ENCODE results near the gene UBE4B. TPM values are rescaled to one million over a fixed set of nuclear protein-coding genes. Genes with fewer than 3 reads are reported as not detected.
"Not testable (repeated sequence)": the region's sequence is repeated elsewhere in the genome, so short reads cannot be mapped to it uniquely, and the experiment has no call there.

UBE4B gene
- total RNA-seq, 1 experiment from 2014 or later: 31.2 TPM

DNA sequence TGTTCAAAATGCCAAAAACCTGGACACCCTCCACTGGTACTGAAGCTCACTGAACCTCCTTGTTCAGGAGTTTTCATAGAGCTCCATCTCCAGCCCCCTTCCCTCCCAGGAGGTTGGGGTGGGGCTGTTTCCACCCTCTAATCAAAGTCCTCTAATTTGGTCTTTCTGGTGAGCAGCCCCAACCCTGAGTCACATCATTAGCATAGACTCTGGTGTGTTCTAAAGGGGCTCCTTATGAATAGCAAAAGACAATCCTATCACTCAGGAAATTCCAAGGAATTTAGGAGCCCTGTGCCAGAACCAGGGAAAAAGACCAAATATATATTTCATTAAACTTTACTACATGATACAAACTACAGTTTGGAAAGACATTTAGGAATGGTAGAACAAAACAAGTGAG, 13.2 kb upstream of the UBE4B start:
- no peak for DNase-seq (ENCODE audit: unreplicated experiment)
- no peak for TF ChIP-seq CTCF (IDR thresholded peaks at IDR 0.05; ENCODE audit: unreplicated experiment)
- Mint-ChIP-seq H3K27me3 (ENCODE audit: insufficient read depth, unreplicated experiment) (no peaks in the 10 kb centered on the region), H3K36me3 (ENCODE audit: insufficient read depth, unreplicated experiment) (no peaks in the 10 kb centered on the region), H3K27ac (ENCODE audit: low read depth, unreplicated experiment) (no peak overlapping the region), H3K4me3 (ENCODE audit: unreplicated experiment) (no peak overlapping the region), H3K4me1 (ENCODE audit: insufficient read depth, unreplicated experiment) (no peaks in the 10 kb centered on the region), H3K9me3 (ENCODE audit: unreplicated experiment) (no peaks in the 10 kb centered on the region)
- intact Hi-C loops (cut with micrococcal nuclease): no loop called here
- BruUV-seq (replicated peaks): no TSS peak
- ChIA-PET CTCF (interaction anchor here (0.8 kb wide), 1 partner anchor 393 kb away, joined by 3 read pairs; no protein-coding TSS in a partner anchor), POLR2A (no interaction called here)

DNA sequence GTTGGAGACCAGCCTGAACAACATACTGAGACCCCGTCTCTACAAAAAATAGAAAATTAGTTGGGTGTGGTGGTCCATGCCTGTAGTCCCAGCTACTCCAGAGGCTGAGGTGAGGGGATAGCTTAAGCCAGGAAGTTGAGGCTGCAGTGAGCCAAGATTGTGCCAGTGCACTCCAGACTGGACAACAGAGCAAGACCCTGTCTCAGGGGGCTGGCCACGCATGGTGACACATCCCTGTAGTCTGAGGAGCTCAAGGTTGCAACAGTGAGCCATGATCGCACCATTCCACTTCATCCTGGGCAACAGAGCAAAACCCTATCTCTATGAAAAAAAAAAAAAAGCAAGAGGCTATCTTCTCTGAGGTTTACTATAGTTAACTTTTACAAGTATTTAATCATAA, 12.7 kb upstream of the UBE4B start:
- Mint-ChIP-seq H3K36me3 (ENCODE audit: insufficient read depth, unreplicated experiment) (no peaks in the 10 kb centered on the region), H3K27ac (ENCODE audit: low read depth, unreplicated experiment) (no peak overlapping the region), H3K27me3 (ENCODE audit: insufficient read depth, unreplicated experiment) (no peaks in the 10 kb centered on the region), H3K4me1 (ENCODE audit: insufficient read depth, unreplicated experiment) (no peaks in the 10 kb centered on the region), H3K9me3 (ENCODE audit: unreplicated experiment) (no peaks in the 10 kb centered on the region), H3K4me3 (ENCODE audit: unreplicated experiment) (no peak overlapping the region)
- POLR2A ChIA-PET: no interaction called here
- intact Hi-C loops (cut with micrococcal nuclease): no loop called here
- DNase-seq (ENCODE audit: unreplicated experiment): no peak
- no peak for TF ChIP-seq CTCF (IDR thresholded peaks at IDR 0.05; ENCODE audit: unreplicated experiment)
- BruUV-seq (replicated peaks): no TSS peak
- CTCF ChIA-PET: interaction anchor here (0.8 kb wide), 1 partner anchor 394 kb away, joined by 3 read pairs; no protein-coding TSS in a partner anchor

DNA sequence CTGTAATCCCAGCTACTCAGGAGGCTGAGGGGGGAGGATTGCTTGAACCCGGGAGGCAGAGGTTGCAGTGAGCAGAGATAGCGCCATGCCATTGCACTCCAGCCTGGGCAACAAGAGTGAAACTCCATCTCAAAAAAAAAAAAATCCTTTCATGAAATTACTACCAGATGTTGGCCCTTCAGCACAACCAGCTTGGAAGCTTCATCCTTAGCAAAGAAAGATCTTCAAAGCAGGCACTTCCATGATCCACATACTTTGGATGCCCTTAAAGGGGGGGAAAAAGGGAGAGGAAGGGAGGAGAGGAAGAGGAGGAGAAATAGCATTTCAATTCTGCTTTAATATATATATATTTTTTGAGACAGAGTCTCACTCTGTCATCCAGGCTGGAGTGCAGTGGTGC, 12.1 kb upstream of the UBE4B start:
- H3K27ac Mint-ChIP-seq (ENCODE audit: low read depth, unreplicated experiment); CTCF ChIA-PET; intact Hi-C loops (cut with micrococcal nuclease); DNase-seq (ENCODE audit: unreplicated experiment); POLR2A ChIA-PET; H3K4me3 Mint-ChIP-seq (ENCODE audit: unreplicated experiment); H3K9me3 Mint-ChIP-seq (ENCODE audit: unreplicated experiment); H3K36me3 Mint-ChIP-seq (ENCODE audit: insufficient read depth, unreplicated experiment); BruUV-seq (replicated peaks); H3K4me1 Mint-ChIP-seq (ENCODE audit: insufficient read depth, unreplicated experiment); H3K27me3 Mint-ChIP-seq (ENCODE audit: insufficient read depth, unreplicated experiment): not testable (repeated sequence)

DNA sequence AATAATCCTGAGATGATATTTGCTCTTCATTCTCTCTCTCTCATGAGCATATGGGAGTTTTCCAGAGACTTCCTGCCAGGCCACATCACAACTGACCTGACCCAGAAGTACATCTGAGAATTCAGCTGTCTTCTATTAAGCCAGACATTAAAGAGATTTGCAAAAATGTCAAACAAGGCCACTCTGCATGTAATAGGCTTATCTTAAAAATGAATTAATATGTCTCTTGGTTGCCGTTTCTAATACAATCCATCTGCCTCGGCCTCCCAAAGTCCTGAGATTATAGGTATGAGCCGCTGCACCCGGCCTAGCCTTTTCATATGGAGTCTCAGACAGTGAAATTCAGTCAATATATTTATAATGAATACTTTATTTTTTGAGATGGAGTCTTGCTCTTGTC, 10.8 kb upstream of the UBE4B start:
- ChIA-PET CTCF (interaction anchor here (0.7 to 1.0 kb wide), 3 partner anchors 61 to 131 kb away, joined by 3 to 4 read pairs (median 4); no protein-coding TSS in a partner anchor), POLR2A (interaction anchor here (0.7 kb wide), 1 partner anchor 11 kb away, joined by 3 read pairs; no protein-coding TSS in a partner anchor)
- H3K9me3 Mint-ChIP-seq (ENCODE audit: unreplicated experiment); H3K27me3 Mint-ChIP-seq (ENCODE audit: insufficient read depth, unreplicated experiment); H3K36me3 Mint-ChIP-seq (ENCODE audit: insufficient read depth, unreplicated experiment); H3K27ac Mint-ChIP-seq (ENCODE audit: low read depth, unreplicated experiment); DNase-seq (ENCODE audit: unreplicated experiment); BruUV-seq (replicated peaks); intact Hi-C loops (cut with micrococcal nuclease); H3K4me1 Mint-ChIP-seq (ENCODE audit: insufficient read depth, unreplicated experiment); H3K4me3 Mint-ChIP-seq (ENCODE audit: unreplicated experiment): not testable (repeated sequence)

GRCh38 chr1:10022656-10023055, 10.1 kb upstream of the UBE4B start:
- POLR2A ChIA-PET: no interaction called here
- Mint-ChIP-seq H3K4me1 (ENCODE audit: insufficient read depth, unreplicated experiment) (no peaks in the 10 kb centered on the region), H3K4me3 (ENCODE audit: unreplicated experiment) (no peak overlapping the region), H3K27me3 (ENCODE audit: insufficient read depth, unreplicated experiment) (no peaks in the 10 kb centered on the region), H3K27ac (ENCODE audit: low read depth, unreplicated experiment) (no peak overlapping the region), H3K9me3 (ENCODE audit: unreplicated experiment) (no peaks in the 10 kb centered on the region), H3K36me3 (ENCODE audit: insufficient read depth, unreplicated experiment) (no peaks in the 10 kb centered on the region)
- intact Hi-C loops (cut with micrococcal nuclease): no loop called here
- CTCF ChIA-PET: interaction anchor here (1.0 kb wide), 1 partner anchor 72 kb away, joined by 4 read pairs; no protein-coding TSS in a partner anchor
- TF ChIP-seq CTCF (IDR thresholded peaks at IDR 0.05; ENCODE audit: unreplicated experiment): no peak
- DNase-seq (ENCODE audit: unreplicated experiment): no peak
- no TSS peak for BruUV-seq (replicated peaks)

Data from MCF 10A (cell line).